Fibroblast of lung (primary cell): Measurements from ENCODE around the gene CCDC92. TPM values are rescaled to one million over a fixed set of nuclear protein-coding genes. Genes with fewer than 3 reads are reported as not detected.

Experiments used
- DNase-seq, 2 donors: peaks; one replicate each; pipeline versions ENCODE4 v3.0.0 to v3.0.0-alpha.2; 2010; ENCODE audit warnings: low read depth in 2 of 2
- H2AFZ ChIP-seq: 2 replicates; pipeline ENCODE4 v1.5.1; 2012; ENCODE audit warnings: low read length, control low read depth, inconsistent platforms
- H3K27ac ChIP-seq: 2 replicates; pipeline ENCODE4 v1.5.1; 2011; ENCODE audit warnings: low read length, control low read depth; ENCODE audit not compliant: insufficient read depth
- H3K27me3 ChIP-seq: 2 replicates; pipeline ENCODE4 v1.5.1; 2011; ENCODE audit warnings: mild to moderate bottlenecking, low read length; ENCODE audit not compliant: control insufficient read depth, insufficient read depth
- H3K36me3 ChIP-seq: 2 replicates; pipeline ENCODE4 v1.5.1; 2011; ENCODE audit warnings: low read length; ENCODE audit not compliant: control insufficient read depth, insufficient read depth
- H3K4me1 ChIP-seq: 2 replicates; pipeline ENCODE4 v1.5.1; 2011; ENCODE audit warnings: low read length; ENCODE audit not compliant: control insufficient read depth, insufficient read depth; ENCODE audit errors: extremely low read depth
- H3K4me2 ChIP-seq: 2 replicates; pipeline ENCODE4 v1.5.1; 2011; ENCODE audit warnings: low read length, control low read depth; ENCODE audit not compliant: insufficient read depth; ENCODE audit errors: extremely low read depth
- H3K4me3 ChIP-seq, 4 experiments: fragments of 200-600 bp in 1 of 4; sonication (generic) in 1 of 4; replicated peaks in 1 of 4; 2 replicates each; pipeline ENCODE4 v1.5.1; 2011 to 2016; ENCODE audit warnings: low read length in 4 of 4, low read depth in 3 of 4, mild to moderate bottlenecking in 3 of 4, control low read depth in 2 of 4, inconsistent platforms in 1 of 4, mixed read lengths in 1 of 4; ENCODE audit not compliant: insufficient read depth in 1 of 4; ENCODE audit errors: control extremely low read depth in 1 of 4
- H3K79me2 ChIP-seq: 2 replicates; pipeline ENCODE4 v1.5.1; 2012; ENCODE audit warnings: mild to moderate bottlenecking, low read length, inconsistent platforms; ENCODE audit not compliant: control insufficient read depth, insufficient read depth
- H3K9ac ChIP-seq: 2 replicates; pipeline ENCODE4 v1.5.1; 2011; ENCODE audit warnings: mild to moderate bottlenecking, low read length, control low read depth; ENCODE audit not compliant: insufficient read depth
- H3K9me3 ChIP-seq: 2 replicates; pipeline ENCODE4 v1.5.1; 2012; ENCODE audit warnings: low read depth, low read length; ENCODE audit not compliant: control insufficient read depth, insufficient read depth
- H4K20me1 ChIP-seq: 2 replicates; pipeline ENCODE4 v1.5.1; 2011; ENCODE audit warnings: low read length; ENCODE audit not compliant: control insufficient read depth, insufficient read depth; ENCODE audit errors: extremely low read depth
- CTCF ChIP-seq, 2 donors: IDR thresholded peaks in 1 of 2; conservative IDR thresholded peaks in 1 of 2; 1 replicate in 1 of 2; 2 replicates in 1 of 2; pipeline ENCODE4 v1.5.1; 2011 to 2012; ENCODE audit warnings: low read length in 2 of 2, control low read depth in 1 of 2, inconsistent platforms in 1 of 2, low read depth in 1 of 2, mild to moderate bottlenecking in 1 of 2
- EZH2 ChIP-seq: IDR thresholded peaks from 2 replicates; pipeline ENCODE4 v1.5.1; 2012; ENCODE audit warnings: low read length, control low read depth, mild to moderate bottlenecking; ENCODE audit errors: missing control alignments
- polyA plus RNA-seq, 2 donors: library from polyadenylated mRNA; depleted of rRNA in 1 of 2; stranded (reverse) in 1 of 2; unstranded in 1 of 2; fragments of >200 nt; gene quantifications; 2 replicates each; pipeline ENCODE4 v1.2.1, GENCODE V29; 2011 to 2012; ENCODE audit warnings: missing spikeins in 1 of 2
- total RNA-seq: library from RNA; depleted of rRNA; stranded (reverse); fragments of >200 nt; gene quantifications from 2 replicates; pipeline ENCODE4 v1.2.1, GENCODE V29; 2014

CCDC92 gene
- total and polyA plus RNA-seq, 2 donors (not counting 1 experiment from before 2014, with no cell fraction given) = 13.2 to 42.3 TPM

GRCh38 chr12:123938679-123939480 lies 33.8 kb downstream of the CCDC92 start:
- H3K9me3 ChIP-seq = no peaks in the 10 kb centered on the region
- no peaks in the 10 kb centered on the region for H3K4me1 ChIP-seq
- H3K9ac ChIP-seq = no peak overlapping the region
- no peaks in the 10 kb centered on the region for H4K20me1 ChIP-seq
- H3K27me3 ChIP-seq = no peaks in the 10 kb centered on the region
- TF ChIP-seq EZH2 (no peak), CTCF (conservative IDR thresholded peaks at IDR 0.05 in 1 of 2, IDR thresholded peaks at IDR 0.05 in 1 of 2; ENCODE audit: low read depth in 1 of 2, low read length in 2 of 2) (peak in 1 of 2 donors; percentile 42)
- H3K4me2 ChIP-seq = no peak overlapping the region
- H3K79me2 ChIP-seq = no peaks in the 10 kb centered on the region
- no peak for DNase-seq
- H3K27ac ChIP-seq = no peak overlapping the region
- peaks cover 2% of the 10 kb centered on the region for H3K36me3 ChIP-seq
- no peak overlapping the region for H2AFZ ChIP-seq
- H3K4me3 ChIP-seq = no peak overlapping the region

GRCh38 chr12:123937707-123938591 lies 34.7 kb downstream of the CCDC92 start:
- H3K9ac ChIP-seq = no peak overlapping the region
- H4K20me1 ChIP-seq = no peaks in the 10 kb centered on the region
- no peak overlapping the region for H3K4me3 ChIP-seq
- no peaks in the 10 kb centered on the region for H3K27me3 ChIP-seq
- no peak overlapping the region for H3K27ac ChIP-seq
- H3K4me1 ChIP-seq = no peaks in the 10 kb centered on the region
- H3K36me3 ChIP-seq = peaks cover 2% of the 10 kb centered on the region
- no peaks in the 10 kb centered on the region for H3K79me2 ChIP-seq
- TF ChIP-seq EZH2 (no peak), CTCF (conservative IDR thresholded peaks at IDR 0.05 in 1 of 2, IDR thresholded peaks at IDR 0.05 in 1 of 2; ENCODE audit: low read depth in 1 of 2, low read length in 2 of 2) (no peak)
- DNase-seq = peak in 1 of 2 donors; percentile 25
- H3K9me3 ChIP-seq = no peaks in the 10 kb centered on the region
- no peak overlapping the region for H2AFZ ChIP-seq
- no peak overlapping the region for H3K4me2 ChIP-seq
